HepG2 (cell line): ENCODE measurements around the gene SMIM11. TPM values are rescaled to one million over a fixed set of nuclear protein-coding genes. Genes with fewer than 3 reads are reported as not detected.
A peak's percentile ranks its signal among the peaks of the same experiment; 100 is the strongest.

Experiments used
- DRAP1 ChIP-seq: IDR thresholded peaks from 2 replicates; pipeline ENCODE4 v1.6.1; 2016; ENCODE audit warnings: missing genetic modification reagents, missing compliant biosample characterization
- GATA4 ChIP-seq: sonication (generic); IDR thresholded peaks from 2 replicates; pipeline ENCODE4 v1.6.1; 2016; ENCODE audit warnings: antibody characterized with exemption, low read depth, borderline replicate concordance
- GRHL1 ChIP-seq: sonication (generic); formaldehyde crosslinking; conservative IDR thresholded peaks from 2 replicates; pipeline ENCODE4 v1.8.0; 2022; ENCODE audit warnings: missing genetic modification reagents
- HINFP ChIP-seq: sonication (generic); formaldehyde crosslinking; IDR thresholded peaks from 2 replicates; pipeline ENCODE4 v1.4.0; 2020; ENCODE audit warnings: low read depth, mild to moderate bottlenecking, missing genetic modification reagents
- KDM2A ChIP-seq: sonication (generic); formaldehyde crosslinking; IDR thresholded peaks from 2 replicates; pipeline ENCODE4 v1.4.0; 2020; ENCODE audit warnings: low read depth, missing genetic modification reagents, borderline replicate concordance
- MAFG ChIP-seq: sonication (generic); formaldehyde crosslinking; IDR thresholded peaks from 2 replicates; pipeline ENCODE4 v1.5.1; 2020; ENCODE audit warnings: mild to moderate bottlenecking, missing genetic modification reagents
- MIER2 ChIP-seq: IDR thresholded peaks from 2 replicates; pipeline ENCODE4 v1.6.1; 2016; ENCODE audit warnings: missing biosample characterization, missing genetic modification reagents
- RBM22 ChIP-seq: fragments of 200-400 bp; formaldehyde crosslinking; optimal IDR thresholded peaks from 2 replicates; pipeline ENCODE3; 2017; ENCODE audit warnings: mild to moderate bottlenecking, low read length, moderate library complexity
- REL ChIP-seq: sonication (generic); formaldehyde crosslinking; conservative IDR thresholded peaks from 2 replicates; pipeline ENCODE4 v1.8.0; 2022; ENCODE audit warnings: mild to moderate bottlenecking, missing genetic modification reagents, moderate library complexity
- SP140L ChIP-seq: sonication (generic); formaldehyde crosslinking; IDR thresholded peaks from 2 replicates; pipeline ENCODE4 v1.4.0; 2020; ENCODE audit warnings: missing genetic modification reagents, borderline replicate concordance
- TBX2 ChIP-seq: sonication (generic); formaldehyde crosslinking; IDR thresholded peaks from 2 replicates; pipeline ENCODE4 v1.5.0; 2020; ENCODE audit warnings: missing genetic modification reagents, mild to moderate bottlenecking, borderline replicate concordance
- ZBTB37 ChIP-seq: sonication (generic); formaldehyde crosslinking; IDR thresholded peaks from 2 replicates; pipeline ENCODE4 v1.4.0; 2020; ENCODE audit warnings: mild to moderate bottlenecking, missing genetic modification reagents
- ZBTB7A ChIP-seq: sonication (generic); formaldehyde crosslinking; IDR thresholded peaks from 2 replicates; pipeline ENCODE4 v1.8.0; 2022; ENCODE audit warnings: mild to moderate bottlenecking, missing genetic modification reagents
- ZFX ChIP-seq: sonication (generic); formaldehyde crosslinking; IDR thresholded peaks from 2 replicates; pipeline ENCODE4 v1.4.0; 2020; ENCODE audit warnings: mild to moderate bottlenecking, low read depth, missing genetic modification reagents, moderate library complexity
- ZMAT5 ChIP-seq: sonication (generic); formaldehyde crosslinking; IDR thresholded peaks from 2 replicates; pipeline ENCODE4 v1.5.0; 2020; ENCODE audit warnings: mild to moderate bottlenecking, low read depth, missing genetic modification reagents, borderline replicate concordance
- ZNF256 ChIP-seq: sonication (generic); formaldehyde crosslinking; conservative IDR thresholded peaks from 2 replicates; pipeline ENCODE4 v1.4.0; 2020; ENCODE audit warnings: missing genetic modification reagents
- ZNF274 ChIP-seq: sonication (generic); formaldehyde crosslinking; IDR thresholded peaks from 2 replicates; pipeline ENCODE4 v1.5.1; 2020; ENCODE audit warnings: mild to moderate bottlenecking, missing genetic modification reagents
- ZNF30 ChIP-seq: sonication (generic); formaldehyde crosslinking; IDR thresholded peaks from 2 replicates; pipeline ENCODE4 v1.5.0; 2020; ENCODE audit warnings: mild to moderate bottlenecking, missing genetic modification reagents
- ZNF547 ChIP-seq: sonication (generic); formaldehyde crosslinking; IDR thresholded peaks from 2 replicates; pipeline ENCODE4 v1.5.1; 2020; ENCODE audit warnings: mild to moderate bottlenecking, missing genetic modification reagents
- ZNF598 ChIP-seq: sonication (generic); formaldehyde crosslinking; IDR thresholded peaks from 2 replicates; pipeline ENCODE4 v1.5.1; 2020; ENCODE audit warnings: mild to moderate bottlenecking, missing genetic modification reagents, borderline replicate concordance
- ZNF710 ChIP-seq: sonication (generic); formaldehyde crosslinking; IDR thresholded peaks from 2 replicates; pipeline ENCODE4 v1.5.0; 2020; ENCODE audit warnings: mild to moderate bottlenecking, missing genetic modification reagents, borderline replicate concordance
- ZNF781 ChIP-seq: sonication (generic); formaldehyde crosslinking; IDR thresholded peaks from 2 replicates; pipeline ENCODE4 v1.5.1; 2020; ENCODE audit warnings: borderline replicate concordance, mild to moderate bottlenecking, missing genetic modification reagents; ENCODE audit errors: not compliant biosample characterization
- ZNF83 ChIP-seq: sonication (generic); formaldehyde crosslinking; IDR thresholded peaks from 2 replicates; pipeline ENCODE4 v1.4.0; 2020; ENCODE audit warnings: missing genetic modification reagents, mild to moderate bottlenecking, borderline replicate concordance
- polyA plus RNA-seq, 8 experiments: library from polyadenylated mRNA; depleted of rRNA in 3 of 8; stranded (reverse) in 7 of 8; unstranded in 1 of 8; fragments of >200 nt; fragmentation: Illumina TruSeq in 4 of 8; extraction: Trizol in 4 of 8; gene quantifications; 2 replicates each; pipeline versions ENCODE4 v1.2.1 to v1.2.3, GENCODE V29; 2011 to 2016; ENCODE audit warnings: low read depth in 4 of 8, missing spikeins in 1 of 8, mixed read lengths in 1 of 8; ENCODE audit not compliant: insufficient read depth in 1 of 8
- total RNA-seq, 5 experiments: library from RNA; depleted of rRNA; stranded (reverse); fragments of >200 nt; fragmentation: Illumina TruSeq; extraction: Trizol; gene quantifications; 2 replicates each; pipeline ENCODE4 v1.2.3, GENCODE V29; 2016; ENCODE audit warnings: low read depth in 1 of 5

The SMIM11 gene
- total and polyA plus RNA-seq, 2 of the 13 experiments (the other 11 are each of a cell fraction or from before 2014, with no cell fraction given): 6.4 to 18.9 TPM

GRCh38 chr21:34351786-34352241, 23.5 kb upstream of the SMIM11 start (continued):
- TF ChIP-seq SP140L: no peak
- TF ChIP-seq DRAP1: 0 out of 2 replicates have a peak, but pooled peaks have one; percentile 20
- no peak for TF ChIP-seq ZNF598 (CRISPR knock-in tag)
- no peak for TF ChIP-seq ZBTB37
- peak; percentile 62; the same call in 1 of the 2 replicates for TF ChIP-seq TBX2 (CRISPR knock-in tag)
- TF ChIP-seq GATA4: no peak
- no peak for TF ChIP-seq MAFG (CRISPR knock-in tag)
- no peak for TF ChIP-seq ZNF547
- TF ChIP-seq ZFX: no peak
- no peak for TF ChIP-seq ZBTB7A (CRISPR knock-in tag)
- TF ChIP-seq GRHL1 (CRISPR knock-in tag): no peak
- no peak for TF ChIP-seq ZNF83
- TF ChIP-seq ZNF781 (CRISPR knock-in tag): peak; percentile 27
- TF ChIP-seq RBM22: no peak
- TF ChIP-seq MIER2 (CRISPR knock-in tag): no peak
- TF ChIP-seq ZNF274 (CRISPR knock-in tag): no peak
- peak; percentile 59; the same call in 1 of the 2 replicates for TF ChIP-seq KDM2A (CRISPR knock-in tag)
- TF ChIP-seq ZNF256 (CRISPR knock-in tag): no peak
- no peak for TF ChIP-seq HINFP (CRISPR knock-in tag)
- TF ChIP-seq REL (CRISPR knock-in tag): no peak
- TF ChIP-seq ZMAT5 (CRISPR knock-in tag): no peak
- TF ChIP-seq ZNF30 (CRISPR knock-in tag): no peak
- no peak for TF ChIP-seq ZNF710 (CRISPR knock-in tag)
